Neuronal stem cell (in vitro differentiated cells): ENCODE results near the gene SAPCD2.

Source experiments
- DNase-seq: peaks from one replicate; pipeline ENCODE4 v3.0.0-alpha.2; 2013; ENCODE audit warnings: low spot score
- H2AFZ ChIP-seq: one replicate; pipeline ENCODE4 v1.6.1; 2013; ENCODE audit warnings: mild to moderate bottlenecking, low read length, inconsistent platforms
- H2AK5ac ChIP-seq: 2 replicates; pipeline ENCODE4 v1.6.1; 2013; ENCODE audit warnings: low read depth, mild to moderate bottlenecking, inconsistent platforms, low read length, moderate library complexity, mixed read lengths
- H2BK120ac ChIP-seq: 2 replicates; pipeline ENCODE4 v1.6.1; 2013; ENCODE audit warnings: low read depth, mild to moderate bottlenecking, inconsistent platforms, low read length, moderate library complexity, mixed read lengths
- H2BK12ac ChIP-seq: one replicate; pipeline ENCODE4 v1.6.1; 2013; ENCODE audit warnings: low read length, inconsistent platforms
- H2BK15ac ChIP-seq: 2 replicates; pipeline ENCODE4 v1.6.1; 2013; ENCODE audit warnings: mild to moderate bottlenecking, low read length, inconsistent platforms, mixed read lengths
- H2BK5ac ChIP-seq: one replicate; pipeline ENCODE4 v1.6.1; 2013; ENCODE audit warnings: inconsistent platforms, mild to moderate bottlenecking, low read length, moderate library complexity
- H3K14ac ChIP-seq: one replicate; pipeline ENCODE4 v1.6.1; 2013; ENCODE audit warnings: low read length, inconsistent platforms
- H3K18ac ChIP-seq: 2 replicates; pipeline ENCODE4 v1.6.1; 2013; ENCODE audit warnings: low read length, inconsistent platforms
- H3K23ac ChIP-seq: 2 replicates; pipeline ENCODE4 v1.6.1; 2013; ENCODE audit warnings: low read depth, mild to moderate bottlenecking, mixed read lengths, low read length, inconsistent platforms; ENCODE audit not compliant: poor library complexity
- H3K27ac ChIP-seq: replicated peaks from 3 replicates; pipeline ENCODE4 v1.5.1; 2013; ENCODE audit warnings: low read length, inconsistent platforms
- H3K27me3 ChIP-seq, 3 experiments: 2 replicates each; pipeline ENCODE4 v1.6.1; 2013; ENCODE audit warnings: low read length in 3 of 3, mild to moderate bottlenecking in 2 of 3, inconsistent platforms in 1 of 3, low read depth in 1 of 3, mixed read lengths in 1 of 3, moderate library complexity in 1 of 3; ENCODE audit not compliant: control insufficient read depth in 3 of 3, insufficient read depth in 3 of 3
- H3K36me3 ChIP-seq, 2 donors: replicated peaks in 1 of 2; 2 replicates each; pipeline ENCODE4 v1.6.1; 2013; ENCODE audit warnings: low read length in 2 of 2; ENCODE audit not compliant: control insufficient read depth in 2 of 2, insufficient read depth in 2 of 2
- H3K4ac ChIP-seq: 2 replicates; pipeline ENCODE4 v1.6.1; 2013; ENCODE audit warnings: inconsistent platforms, mild to moderate bottlenecking, low read length, moderate library complexity
- H3K4me1 ChIP-seq, 2 donors: 1 replicate in 1 of 2; 2 replicates in 1 of 2; pipeline ENCODE4 v1.6.1; 2013; ENCODE audit warnings: low read length in 2 of 2, low read depth in 1 of 2; ENCODE audit not compliant: control insufficient read depth in 2 of 2, insufficient read depth in 1 of 2
- H3K4me2 ChIP-seq: one replicate; pipeline ENCODE4 v1.6.1; 2013; ENCODE audit warnings: mild to moderate bottlenecking, low read length, inconsistent platforms; ENCODE audit not compliant: insufficient read depth, poor library complexity, severe bottlenecking
- H3K4me3 ChIP-seq, 2 donors: 2 replicates each; pipeline ENCODE4 v1.5.1; 2013; ENCODE audit warnings: low read length in 2 of 2, mild to moderate bottlenecking in 2 of 2, inconsistent platforms in 1 of 2, moderate library complexity in 1 of 2
- H3K79me1 ChIP-seq: one replicate; pipeline ENCODE4 v1.6.1; 2013; ENCODE audit warnings: low read depth, mild to moderate bottlenecking, inconsistent platforms, low read length, moderate library complexity
- H3K9ac ChIP-seq: one replicate; pipeline ENCODE4 v1.6.1; 2013; ENCODE audit warnings: mild to moderate bottlenecking, low read depth, low read length, inconsistent platforms; ENCODE audit not compliant: poor library complexity
- H3K9me3 ChIP-seq, 2 donors: replicated peaks in 1 of 2; 2 replicates each; pipeline versions ENCODE3 to v1.6.1; 2013; ENCODE audit warnings: low read length in 2 of 2, mild to moderate bottlenecking in 2 of 2, inconsistent platforms in 1 of 2, low read depth in 1 of 2, mixed read lengths in 1 of 2, moderate library complexity in 1 of 2; ENCODE audit not compliant: control insufficient read depth in 2 of 2, insufficient read depth in 1 of 2
- H4K8ac ChIP-seq: one replicate; pipeline ENCODE4 v1.6.1; 2013; ENCODE audit warnings: low read depth, mild to moderate bottlenecking, inconsistent platforms, low read length, moderate library complexity
- H4K91ac ChIP-seq: one replicate; pipeline ENCODE4 v1.6.1; 2013; ENCODE audit warnings: low read length, low read depth, mild to moderate bottlenecking, inconsistent platforms; ENCODE audit not compliant: poor library complexity
- WGBS, 2 donors: extraction: QIAGEN DNeasy Blood & Tissue Kit; methylation state at CpG; one replicate each; pipeline ENCODE4 v1.1.7; 2013; ENCODE audit warnings: missing lambda C conversion rate in 2 of 2, mixed read lengths in 1 of 2; ENCODE audit not compliant: insufficient read length in 2 of 2, insufficient replicate concordance in 1 of 2; ENCODE audit errors: extremely low coverage in 2 of 2; 5-methylcytosine and 5-hydroxymethylcytosine counted together

Gene SAPCD2

DNA sequence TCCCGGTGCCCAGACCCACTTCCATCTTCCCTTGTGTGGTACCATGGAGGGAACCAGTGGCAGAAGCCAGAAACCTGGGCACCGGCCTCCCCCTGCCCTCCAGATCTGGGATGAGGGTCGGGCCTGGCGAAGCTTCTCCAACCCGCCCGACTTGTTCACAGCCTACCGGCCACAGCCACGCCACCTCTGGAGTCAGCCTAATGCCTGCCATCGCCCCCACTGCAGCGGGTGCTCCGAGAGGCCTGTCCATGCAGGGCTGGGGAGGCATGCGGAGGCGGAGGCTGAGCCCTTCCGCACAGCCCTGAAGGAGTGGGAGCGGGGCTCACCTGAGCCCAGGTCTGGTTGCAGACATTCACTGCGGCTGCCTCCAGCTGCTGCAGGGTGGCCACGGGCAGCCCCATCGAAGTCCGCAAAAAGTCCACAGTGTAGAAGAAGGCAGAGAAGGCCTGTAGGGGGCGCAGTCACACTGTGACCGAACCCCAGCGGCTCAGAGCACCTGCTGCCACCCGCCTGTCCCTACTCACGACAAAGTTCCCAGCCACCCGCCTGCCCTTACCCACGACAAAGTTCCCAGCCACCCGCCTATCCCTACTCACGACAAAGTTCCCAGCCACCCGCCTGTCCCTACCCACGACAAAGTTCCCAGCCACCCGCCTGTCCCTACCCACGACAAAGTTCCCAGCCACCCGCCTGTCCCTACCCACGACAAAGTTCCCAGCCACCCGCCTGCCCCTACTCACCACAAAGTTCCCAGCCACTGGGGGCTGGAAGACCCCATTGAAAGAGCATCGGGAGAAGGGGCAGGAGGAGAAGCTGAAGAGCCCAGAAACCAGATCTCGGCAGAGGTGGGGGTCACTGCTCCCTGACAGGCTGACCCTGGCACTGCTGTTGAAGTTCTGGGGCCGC is 20.6 kb downstream of the SAPCD2 start:
- no CpG with 5 or more reads among the region's 38 CpGs for WGBS, 2 donors
- H2AFZ ChIP-seq, result no peak overlapping the region
- H4K8ac ChIP-seq, result no peak overlapping the region
- H3K27me3 ChIP-seq, result peaks cover 23 to 85% (median 75%) of the 10 kb centered on the region in 3 experiments
- no peak overlapping the region for H3K14ac ChIP-seq
- no peak overlapping the region for H2BK12ac ChIP-seq
- peak; percentile 67 for DNase-seq
- no peak overlapping the region for H3K27ac ChIP-seq
- H2BK120ac ChIP-seq, result no peak overlapping the region
- no peaks in the 10 kb centered on the region for H3K36me3 ChIP-seq
- H3K79me1 ChIP-seq, result peaks cover under 1% of the 10 kb centered on the region
- no peak overlapping the region for H3K4me3 ChIP-seq
- no peak overlapping the region for H3K4ac ChIP-seq
- H3K4me1 ChIP-seq, result peaks cover 5% of the 10 kb centered on the region in 2 donors
- no peak overlapping the region for H3K18ac ChIP-seq
- no peak overlapping the region for H4K91ac ChIP-seq
- no peak overlapping the region for H2BK5ac ChIP-seq
- H3K9ac ChIP-seq, result peak overlapping the region; percentile 21
- H2AK5ac ChIP-seq, result peak overlapping the region; percentile 33
- no peak overlapping the region for H3K4me2 ChIP-seq
- peak overlapping the region; percentile 73 for H3K23ac ChIP-seq
- peaks cover 0 to 3% of the 10 kb centered on the region in 2 donors for H3K9me3 ChIP-seq
- no peak overlapping the region for H2BK15ac ChIP-seq

DNA sequence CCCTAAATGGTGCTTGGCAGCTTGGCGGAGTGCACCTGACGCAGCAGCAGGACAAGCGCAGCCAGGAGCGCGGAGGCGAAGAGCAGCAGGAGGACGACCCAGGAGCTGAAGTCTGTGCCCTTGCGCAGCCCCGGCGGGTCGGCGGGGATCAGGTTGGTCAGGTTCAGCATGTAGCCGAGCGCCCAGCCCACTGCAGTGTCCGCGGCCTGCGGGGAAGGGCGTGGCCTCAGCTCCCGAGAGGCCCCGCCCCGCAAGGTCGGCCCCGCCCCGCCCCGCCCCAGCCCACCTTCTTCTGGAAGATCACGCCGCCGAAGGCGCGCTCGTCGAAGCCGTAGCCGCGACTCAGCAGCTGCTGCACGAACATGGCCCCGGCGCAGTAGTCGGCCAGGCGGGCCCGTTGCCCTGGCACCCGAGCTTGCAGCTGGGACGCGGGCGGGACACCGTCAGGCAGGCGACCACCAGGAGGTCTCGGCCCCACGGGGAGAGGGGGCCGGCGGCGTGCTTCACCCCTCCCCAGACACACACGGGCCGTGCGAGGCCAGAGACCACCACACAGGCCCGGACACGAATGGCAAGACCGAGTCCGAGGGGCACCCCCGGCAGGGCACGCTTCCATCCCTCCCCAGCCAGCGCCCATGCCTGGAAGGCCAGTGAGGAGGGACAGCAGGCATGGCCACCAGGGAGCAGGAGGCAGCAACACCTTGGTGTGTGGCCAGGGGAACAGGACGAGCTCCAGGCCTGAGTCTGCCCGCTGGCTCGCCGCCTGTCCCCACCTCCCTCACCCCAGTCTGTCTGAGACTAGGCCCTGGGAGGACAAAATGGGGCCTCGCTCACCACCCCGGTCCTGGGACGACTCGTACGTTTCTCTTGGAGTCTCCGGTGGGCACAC is 21.5 kb downstream of the SAPCD2 start:
- H3K9me3 ChIP-seq, result peaks cover 0 to 2% of the 10 kb centered on the region in 2 donors
- no peak overlapping the region for H2BK12ac ChIP-seq
- no peak overlapping the region for H2BK15ac ChIP-seq
- no peak overlapping the region for H3K27ac ChIP-seq
- peaks cover 8 to 12% of the 10 kb centered on the region in 2 donors for H3K4me1 ChIP-seq
- no peak overlapping the region for H3K4me3 ChIP-seq
- H3K23ac ChIP-seq, result peak overlapping the region; percentile 80
- H3K9ac ChIP-seq, result peak overlapping the region; percentile 44
- peak overlapping the region; percentile 76 for H3K18ac ChIP-seq
- H3K36me3 ChIP-seq, result no peaks in the 10 kb centered on the region
- H2AK5ac ChIP-seq, result no peak overlapping the region
- no peak overlapping the region for H3K4ac ChIP-seq
- no peak overlapping the region for H2BK5ac ChIP-seq
- H3K14ac ChIP-seq, result no peak overlapping the region
- H2AFZ ChIP-seq, result no peak overlapping the region
- no peak overlapping the region for H4K8ac ChIP-seq
- H3K4me2 ChIP-seq, result no peak overlapping the region
- peaks cover 5% of the 10 kb centered on the region for H3K79me1 ChIP-seq
- no peak for DNase-seq
- no peak overlapping the region for H2BK120ac ChIP-seq
- H3K27me3 ChIP-seq, result peaks cover 16 to 81% (median 66%) of the 10 kb centered on the region in 3 experiments
- H4K91ac ChIP-seq, result no peak overlapping the region
- WGBS, 2 donors, result no CpG with 5 or more reads among the region's 72 CpGs

DNA sequence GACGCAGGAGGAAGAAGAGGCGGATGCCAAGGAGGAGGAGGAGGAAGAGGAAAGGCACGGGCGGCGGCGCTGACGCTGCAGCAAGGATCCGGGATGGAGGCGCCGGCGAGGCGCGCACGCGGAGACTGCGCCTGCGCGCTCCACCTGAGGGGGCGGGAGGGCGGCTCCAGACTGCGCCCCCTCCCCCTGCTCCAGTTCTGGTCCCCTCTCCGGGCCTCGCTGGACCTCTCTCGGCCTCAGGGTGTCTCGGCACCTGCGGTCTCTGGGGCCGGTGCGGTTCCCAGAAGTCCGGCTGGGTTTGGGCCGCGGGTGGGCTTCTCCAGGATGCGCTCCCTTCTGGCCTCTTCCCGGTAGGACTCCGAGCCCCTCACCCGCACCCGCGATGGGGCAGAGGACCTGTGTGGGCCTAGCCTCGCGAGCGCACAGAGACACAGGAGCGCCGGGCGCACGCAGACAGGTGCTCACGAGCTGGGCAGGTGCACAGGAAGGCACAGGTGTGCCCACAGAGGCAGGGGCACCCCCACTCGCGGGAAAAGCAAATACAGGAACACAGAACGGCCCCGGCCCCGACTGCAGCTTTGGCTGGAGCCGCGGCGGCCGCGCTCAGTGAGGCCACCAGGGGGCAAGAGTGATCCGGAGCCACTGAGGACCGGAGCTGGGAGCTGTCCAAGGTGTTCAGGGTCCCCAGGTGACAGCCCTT is 24.1 kb downstream of the SAPCD2 start, which contains the start of gene NPDC1:
Gene NPDC1 (minus strand): TSS at position 90 of the 700 bp plus-strand sequence. CDS start 188 bp downstream, outside the sequence.
- peak within 1 kb of the TSS; percentile 97 for H2AFZ ChIP-seq
- H3K27ac ChIP-seq, result no peak within 1 kb of the TSS
- H3K14ac ChIP-seq, result peak within 1 kb of the TSS; percentile 97
- H3K4ac ChIP-seq, result peak within 1 kb of the TSS; percentile 3
- peak within 1 kb of the TSS; percentile 91 for H3K23ac ChIP-seq
- H3K4me3 ChIP-seq, result peak within 1 kb of the TSS; percentile 82 to 88
- peaks cover 5 to 54% (median 40%) of the 10 kb centered on the region in 3 experiments for H3K27me3 ChIP-seq
- peak within 1 kb of the TSS; percentile 86 for H3K9ac ChIP-seq
- no peak within 1 kb of the TSS for H2BK120ac ChIP-seq
- H2BK12ac ChIP-seq, result peak within 1 kb of the TSS; percentile 22
- H3K18ac ChIP-seq, result peak within 1 kb of the TSS; percentile 89
- H2BK5ac ChIP-seq, result peak within 1 kb of the TSS; percentile 48
- WGBS, 2 donors, result no CpG with 5 or more reads among the region's 57 CpGs
- no peaks in the 10 kb centered on the region for H3K36me3 ChIP-seq
- peaks cover 5% of the 10 kb centered on the region for H3K79me1 ChIP-seq
- H3K4me2 ChIP-seq, result peak within 1 kb of the TSS; percentile 100
- peaks cover 8 to 30% of the 10 kb centered on the region in 2 donors for H3K4me1 ChIP-seq
- peaks cover 0 to 2% of the 10 kb centered on the region in 2 donors for H3K9me3 ChIP-seq
- peak within 1 kb of the TSS; percentile 91 for H2AK5ac ChIP-seq
- peak; percentile 85 for DNase-seq
- no peak within 1 kb of the TSS for H4K91ac ChIP-seq
- H2BK15ac ChIP-seq, result no peak within 1 kb of the TSS
- H4K8ac ChIP-seq, result no peak within 1 kb of the TSS
